SKM-1 treated with dmso at 0.1 percent for 144 hours (cell line): ENCODE data around the gene HLA-G.
"Not testable (repeated sequence)": the region's sequence is repeated elsewhere in the genome, so short reads cannot be mapped to it uniquely, and the experiment has no call there.

Experiments used
- DNase-seq: peaks from one replicate; lab custom pipeline; 2025; ENCODE audit not compliant: unreplicated experiment; lab: John Stamatoyannopoulos, UW

The HLA-G gene

GRCh38 chr6:29827579-29828470 lies at the start of gene HLA-G:
HLA-G (plus strand) TSS chr6:29827825; CDS start chr6:29827845, 20 bp downstream.
- DNase-seq, result no peak

- not testable (repeated sequence) for DNase-seq
Observed at GRCh38 chr6:29780019-29780698, 47.5 kb upstream of the HLA-G start.

GRCh38 chr6:29789176-29789575 lies 38.4 kb upstream of the HLA-G start:
- no peak for DNase-seq

- no peak for DNase-seq
Observed at GRCh38 chr6:29790626-29791025, 37.0 kb upstream of the HLA-G start.

- DNase-seq, result no peak
Observed at GRCh38 chr6:29791162-29791561, 36.5 kb upstream of the HLA-G start.

- DNase-seq, result no peak
Observed at GRCh38 chr6:29791786-29792122, 35.9 kb upstream of the HLA-G start.

GRCh38 chr6:29792123-29793035 lies 35.2 kb upstream of the HLA-G start:
- no peak for DNase-seq

- no peak for DNase-seq
Observed at GRCh38 chr6:29793036-29793356, 34.6 kb upstream of the HLA-G start.

GRCh38 chr6:29793796-29794195 lies 33.8 kb upstream of the HLA-G start:
- DNase-seq, result no peak

GRCh38 chr6:29796026-29796425 lies 31.6 kb upstream of the HLA-G start:
- DNase-seq, result no peak

- no peak for DNase-seq
Observed at GRCh38 chr6:29797135-29797534, 30.5 kb upstream of the HLA-G start.

GRCh38 chr6:29797966-29798365 lies 29.7 kb upstream of the HLA-G start:
- DNase-seq, result no peak

GRCh38 chr6:29800254-29800653 lies 27.4 kb upstream of the HLA-G start:
- DNase-seq, result no peak

GRCh38 chr6:29806387-29806786 lies 21.2 kb upstream of the HLA-G start:
- DNase-seq, result no peak

- DNase-seq, result no peak
Observed at GRCh38 chr6:29809249-29809648, 18.4 kb upstream of the HLA-G start.

GRCh38 chr6:29810371-29810770 lies 17.3 kb upstream of the HLA-G start:
- no peak for DNase-seq

- DNase-seq, result no peak
Observed at GRCh38 chr6:29811377-29811776, 16.2 kb upstream of the HLA-G start.

- no peak for DNase-seq
Observed at GRCh38 chr6:29813066-29813465, 14.6 kb upstream of the HLA-G start.

GRCh38 chr6:29813809-29814208 lies 13.8 kb upstream of the HLA-G start:
- DNase-seq, result peak; percentile 40

- no peak for DNase-seq
Observed at GRCh38 chr6:29814379-29815117, 13.1 kb upstream of the HLA-G start.
